ENCODE measurements around the gene BZW2. TPM values are rescaled to one million over a fixed set of nuclear protein-coding genes. Genes with fewer than 3 reads are reported as not detected.

BZW2 gene
- total and polyA plus RNA-seq, 2 of the 13 experiments (the other 11 are each of a cell fraction or from before 2014, with no cell fraction given), result 21.8 to 95.2 TPM

DNA sequence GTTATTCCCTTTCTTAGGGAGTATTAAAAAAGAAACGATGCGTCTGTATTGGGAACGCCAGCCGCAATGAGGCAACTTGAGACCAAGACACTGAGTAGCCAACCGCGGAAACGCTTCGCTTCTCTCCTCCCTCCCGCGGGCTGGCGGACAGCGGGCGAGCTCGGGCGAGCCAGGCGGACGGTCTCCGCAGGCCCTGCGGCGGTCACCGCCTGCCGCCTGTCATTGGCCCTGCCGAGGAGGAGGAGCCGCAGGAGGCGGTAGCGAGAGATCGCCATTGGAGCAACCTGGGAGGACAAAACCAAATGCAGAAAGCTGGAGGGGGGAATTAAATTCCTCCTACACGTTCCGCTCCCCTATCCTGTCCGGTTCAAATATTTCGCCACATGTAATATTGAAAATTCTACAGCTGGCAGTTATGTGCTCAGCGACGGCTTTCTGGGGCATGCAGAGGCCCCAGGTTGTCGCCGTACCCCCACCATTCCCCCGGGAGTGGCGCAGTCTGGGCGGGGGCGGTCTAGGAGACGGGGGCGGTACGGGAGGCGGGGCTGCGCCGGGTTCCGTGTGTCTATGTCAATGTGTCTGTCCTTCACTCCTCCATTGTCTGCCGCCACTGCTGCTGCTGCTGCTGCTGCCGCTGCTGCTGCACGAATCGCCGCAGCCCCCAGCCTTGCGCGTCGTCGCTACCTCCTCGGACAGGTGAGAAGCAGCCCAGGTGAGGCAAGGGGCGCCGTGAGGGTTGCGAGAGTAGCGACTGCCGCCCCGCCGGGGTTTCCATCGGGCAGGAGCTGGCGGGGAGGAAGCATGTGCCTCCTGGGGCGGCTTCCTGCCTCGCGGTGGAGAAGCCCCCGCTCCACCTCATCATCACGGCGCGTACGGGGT lies at the start of gene BZW2, which contains the start of gene ANKMY2 (continued):
- TF ChIP-seq, protein P1, sequence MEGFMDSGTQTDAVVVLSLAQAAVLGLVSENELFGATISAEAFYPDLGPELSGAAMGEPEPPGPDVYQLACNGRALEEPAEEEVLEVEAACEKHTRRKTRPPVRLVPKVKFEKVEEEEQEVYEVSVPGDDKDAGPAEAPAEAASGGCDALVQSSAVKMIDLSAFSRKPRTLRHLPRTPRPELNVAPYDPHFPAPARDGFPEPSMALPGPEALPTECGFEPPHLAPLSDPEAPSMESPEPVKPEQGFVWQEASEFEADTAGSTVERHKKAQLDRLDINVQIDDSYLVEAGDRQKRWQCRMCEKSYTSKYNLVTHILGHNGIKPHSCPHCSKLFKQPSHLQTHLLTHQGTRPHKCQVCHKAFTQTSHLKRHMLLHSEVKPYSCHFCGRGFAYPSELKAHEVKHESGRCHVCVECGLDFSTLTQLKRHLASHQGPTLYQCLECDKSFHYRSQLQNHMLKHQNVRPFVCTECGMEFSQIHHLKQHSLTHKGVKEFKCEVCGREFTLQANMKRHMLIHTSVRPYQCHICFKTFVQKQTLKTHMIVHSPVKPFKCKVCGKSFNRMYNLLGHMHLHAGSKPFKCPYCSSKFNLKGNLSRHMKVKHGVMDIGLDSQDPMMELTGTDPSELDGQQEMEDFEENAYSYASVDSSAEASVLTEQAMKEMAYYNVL (CRISPR knock-in tag; IDR thresholded peaks at IDR 0.05; ENCODE audit: borderline replicate concordance), result no peak
- TF ChIP-seq, protein P2, sequence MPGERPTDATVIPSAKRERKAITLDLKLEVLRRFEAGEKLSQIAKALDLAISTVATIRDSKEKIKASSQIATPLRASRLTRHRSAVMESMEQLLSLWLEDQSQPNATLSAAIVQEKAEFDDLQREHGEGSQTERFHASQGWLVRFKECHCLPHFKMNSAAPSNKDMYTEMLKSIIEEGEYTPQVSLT (CRISPR knock-in tag; IDR thresholded peaks at IDR 0.05; ENCODE audit: borderline replicate concordance, low read depth), result no peak
- TF ChIP-seq MIER2 (CRISPR knock-in tag; IDR thresholded peaks at IDR 0.05) (no peak; the same call in none of the 2 replicates), SIX1 (CRISPR knock-in tag; IDR thresholded peaks at IDR 0.05; ENCODE audit: borderline replicate concordance) (0 out of 2 replicates have a peak, but pooled peaks have one; percentile 22), ZFP36L1 (CRISPR knock-in tag; IDR thresholded peaks at IDR 0.05) (no peak), ZNF484 (CRISPR knock-in tag; IDR thresholded peaks at IDR 0.05; ENCODE audit: borderline replicate concordance, low read depth) (0 out of 2 replicates have a peak, but pooled peaks have one; percentile 55), NRL (CRISPR knock-in tag; IDR thresholded peaks at IDR 0.05; ENCODE audit: borderline replicate concordance) (no peak), TGIF2 (CRISPR knock-in tag; IDR thresholded peaks at IDR 0.05) (peak; percentile 35; the same call in 1 of the 2 replicates), TBL1XR1 (IDR thresholded peaks at IDR 0.05; ENCODE audit: borderline replicate concordance, low read length, partially characterized antibody) (no peak), EEA1 (CRISPR knock-in tag; IDR thresholded peaks at IDR 0.05; ENCODE audit: borderline replicate concordance) (peak; percentile 67; the same call in 1 of the 2 replicates), FOXK1 (CRISPR knock-in tag; IDR thresholded peaks at IDR 0.05; ENCODE audit: borderline replicate concordance, low read depth) (peak; percentile 13; the same call in 1 of the 2 replicates), SRSF1 (optimal IDR thresholded peaks at IDR 0.05; ENCODE audit: low read depth, low read length) (no peak), DPF2 (CRISPR knock-in tag; IDR thresholded peaks at IDR 0.05; ENCODE audit: borderline replicate concordance, low read depth) (no peak), RARA (CRISPR knock-in tag; IDR thresholded peaks at IDR 0.05) (peak; percentile 34), RFX3 (CRISPR knock-in tag; IDR thresholded peaks at IDR 0.05) (no peak), SUZ12 (IDR thresholded peaks at IDR 0.05; ENCODE audit: low read depth, low read length) (no peak), GATAD2A (CRISPR knock-in tag; IDR thresholded peaks at IDR 0.05) (peak; percentile 33; the same call in 1 of the 2 replicates), ZNF468 (CRISPR knock-in tag; IDR thresholded peaks at IDR 0.05) (0 out of 2 replicates have a peak, but pooled peaks have one; percentile 40), SRSF9 (IDR thresholded peaks at IDR 0.05; ENCODE audit: borderline replicate concordance, insufficient read depth, low read depth, low read length, poor library complexity, severe bottlenecking) (no peak), ETV6 (CRISPR knock-in tag; conservative IDR thresholded peaks at IDR 0.05) (0 out of 2 replicates have a peak, but pooled peaks have one; percentile 55), GABPA (IDR thresholded peaks at IDR 0.05; ENCODE audit: low read depth, low read length) (no peak), GABPA (CRISPR knock-in tag; IDR thresholded peaks at IDR 0.05; ENCODE audit: low read depth) (peak; percentile 40; the same call in 1 of the 2 replicates)
- TF ChIP-seq, protein P3, sequence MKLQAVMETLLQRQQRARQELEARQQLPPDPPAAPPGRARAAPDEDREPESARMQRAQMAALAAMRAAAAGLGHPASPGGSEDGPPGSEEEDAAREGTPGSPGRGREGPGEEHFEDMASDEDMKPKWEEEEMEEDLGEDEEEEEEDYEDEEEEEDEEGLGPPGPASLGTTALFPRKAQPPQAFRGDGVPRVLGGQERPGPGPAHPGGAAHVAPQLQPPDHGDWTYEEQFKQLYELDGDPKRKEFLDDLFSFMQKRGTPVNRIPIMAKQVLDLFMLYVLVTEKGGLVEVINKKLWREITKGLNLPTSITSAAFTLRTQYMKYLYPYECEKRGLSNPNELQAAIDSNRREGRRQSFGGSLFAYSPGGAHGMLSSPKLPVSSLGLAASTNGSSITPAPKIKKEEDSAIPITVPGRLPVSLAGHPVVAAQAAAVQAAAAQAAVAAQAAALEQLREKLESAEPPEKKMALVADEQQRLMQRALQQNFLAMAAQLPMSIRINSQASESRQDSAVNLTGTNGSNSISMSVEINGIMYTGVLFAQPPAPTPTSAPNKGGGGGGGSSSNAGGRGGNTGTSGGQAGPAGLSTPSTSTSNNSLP (IDR thresholded peaks at IDR 0.05; ENCODE audit: low read depth, low read length), result no peak
- TF ChIP-seq, protein P4, sequence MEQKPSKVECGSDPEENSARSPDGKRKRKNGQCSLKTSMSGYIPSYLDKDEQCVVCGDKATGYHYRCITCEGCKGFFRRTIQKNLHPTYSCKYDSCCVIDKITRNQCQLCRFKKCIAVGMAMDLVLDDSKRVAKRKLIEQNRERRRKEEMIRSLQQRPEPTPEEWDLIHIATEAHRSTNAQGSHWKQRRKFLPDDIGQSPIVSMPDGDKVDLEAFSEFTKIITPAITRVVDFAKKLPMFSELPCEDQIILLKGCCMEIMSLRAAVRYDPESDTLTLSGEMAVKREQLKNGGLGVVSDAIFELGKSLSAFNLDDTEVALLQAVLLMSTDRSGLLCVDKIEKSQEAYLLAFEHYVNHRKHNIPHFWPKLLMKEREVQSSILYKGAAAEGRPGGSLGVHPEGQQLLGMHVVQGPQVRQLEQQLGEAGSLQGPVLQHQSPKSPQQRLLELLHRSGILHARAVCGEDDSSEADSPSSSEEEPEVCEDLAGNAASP (CRISPR knock-in tag; IDR thresholded peaks at IDR 0.05; ENCODE audit: borderline replicate concordance), result peak; percentile 13; the same call in 1 of the 2 replicates
